ENCODE measurements around the gene CCDC89.
"Not testable (repeated sequence)": the region's sequence is repeated elsewhere in the genome, so short reads cannot be mapped to it uniquely, and the experiment has no call there.

The CCDC89 gene

DNA sequence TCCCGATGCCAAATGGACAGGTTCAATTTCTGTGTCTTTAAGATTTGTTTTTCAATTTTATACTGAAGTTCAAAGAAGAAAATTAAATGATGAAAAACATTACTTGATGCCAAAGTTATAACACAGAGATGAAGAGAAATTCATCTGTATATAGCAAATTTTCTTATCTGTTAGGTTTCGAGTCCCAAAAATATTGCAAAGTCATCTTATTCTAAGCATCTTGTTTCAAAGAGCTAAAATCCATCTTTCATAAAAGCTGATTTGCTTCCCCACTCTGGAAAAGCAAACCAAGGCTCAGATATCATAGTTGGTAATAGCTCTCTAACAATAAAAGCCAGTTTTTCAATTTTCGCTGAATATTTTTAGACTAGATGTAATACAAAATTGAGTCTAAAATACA, 19.0 kb upstream of the CCDC89 start:
- no peak overlapping the region for H3K27ac Mint-ChIP-seq
- peaks cover 4% of the 10 kb centered on the region for H3K4me1 Mint-ChIP-seq
- H3K36me3 Mint-ChIP-seq, result peaks cover 4% of the 10 kb centered on the region
- peaks cover 16% of the 10 kb centered on the region for H3K27me3 Mint-ChIP-seq
- no peak overlapping the region for H3K4me3 Mint-ChIP-seq
- no peaks in the 10 kb centered on the region for H3K9me3 Mint-ChIP-seq
- no peak for ATAC-seq

DNA sequence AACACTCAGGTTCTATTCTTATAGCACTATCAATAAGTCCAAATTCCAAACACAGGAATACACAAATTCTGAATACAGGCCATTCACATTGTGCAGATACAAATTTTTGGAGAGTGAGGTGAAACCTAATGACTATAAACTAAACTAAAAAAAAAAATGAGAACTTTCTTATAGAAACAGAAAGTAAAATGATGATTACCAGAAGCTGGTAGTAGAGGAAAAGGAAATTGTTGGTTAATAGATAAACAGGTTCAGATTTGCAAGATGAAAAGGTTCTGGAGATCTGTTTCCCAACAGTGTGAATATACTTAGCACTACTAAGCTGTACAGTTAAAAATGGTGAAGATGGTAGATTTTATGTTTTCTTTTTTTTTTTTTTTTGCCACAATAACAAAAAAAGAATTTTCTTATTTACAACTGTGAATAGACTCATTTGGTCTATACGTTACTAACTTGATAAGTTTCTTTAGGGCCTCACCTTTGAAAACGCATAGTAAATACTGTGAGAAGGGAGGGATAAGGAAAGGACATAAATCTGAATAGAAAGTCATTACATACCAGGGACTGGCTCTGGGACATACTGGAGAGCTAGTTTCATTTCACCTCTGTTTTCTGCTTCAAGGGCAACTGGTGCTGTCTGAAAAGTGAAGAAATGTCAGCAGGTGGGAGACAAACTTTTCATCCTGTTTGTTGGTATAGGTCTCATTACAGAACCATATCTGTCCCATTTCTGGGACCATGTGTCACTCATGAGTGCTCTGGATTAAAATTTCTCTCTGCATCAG, 14.2 kb upstream of the CCDC89 start:
- peak overlapping the region; percentile 55 for H3K27ac Mint-ChIP-seq
- peaks cover 16% of the 10 kb centered on the region for H3K27me3 Mint-ChIP-seq
- no peak for ATAC-seq
- H3K4me3 Mint-ChIP-seq, result no peak overlapping the region
- no peaks in the 10 kb centered on the region for H3K9me3 Mint-ChIP-seq
- peaks cover 19% of the 10 kb centered on the region for H3K4me1 Mint-ChIP-seq
- H3K36me3 Mint-ChIP-seq, result peaks cover 4% of the 10 kb centered on the region

DNA sequence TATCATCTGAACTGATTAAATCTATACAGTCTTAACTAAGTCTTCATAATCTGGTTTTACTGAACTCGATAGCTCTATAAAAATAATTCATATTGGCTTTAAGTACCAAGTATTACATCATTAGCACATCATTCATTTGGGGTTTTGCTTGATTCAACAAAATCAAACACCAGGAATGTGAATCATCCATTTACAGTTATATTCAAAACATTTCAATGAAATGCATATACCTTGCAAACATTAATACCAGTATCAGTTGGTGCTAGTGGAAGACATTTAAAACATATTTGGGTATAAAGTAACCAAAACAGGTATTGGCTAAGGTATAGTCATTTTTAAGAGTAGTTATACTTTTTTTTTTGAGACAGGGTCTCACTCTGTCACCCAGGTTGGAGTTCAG, 12.2 kb upstream of the CCDC89 start:
- H3K4me1 Mint-ChIP-seq, result peaks cover 19% of the 10 kb centered on the region
- no peak overlapping the region for H3K4me3 Mint-ChIP-seq
- ATAC-seq, result no peak
- peaks cover 4% of the 10 kb centered on the region for H3K36me3 Mint-ChIP-seq
- H3K9me3 Mint-ChIP-seq, result no peaks in the 10 kb centered on the region
- peaks cover 9% of the 10 kb centered on the region for H3K27me3 Mint-ChIP-seq
- no peak overlapping the region for H3K27ac Mint-ChIP-seq

DNA sequence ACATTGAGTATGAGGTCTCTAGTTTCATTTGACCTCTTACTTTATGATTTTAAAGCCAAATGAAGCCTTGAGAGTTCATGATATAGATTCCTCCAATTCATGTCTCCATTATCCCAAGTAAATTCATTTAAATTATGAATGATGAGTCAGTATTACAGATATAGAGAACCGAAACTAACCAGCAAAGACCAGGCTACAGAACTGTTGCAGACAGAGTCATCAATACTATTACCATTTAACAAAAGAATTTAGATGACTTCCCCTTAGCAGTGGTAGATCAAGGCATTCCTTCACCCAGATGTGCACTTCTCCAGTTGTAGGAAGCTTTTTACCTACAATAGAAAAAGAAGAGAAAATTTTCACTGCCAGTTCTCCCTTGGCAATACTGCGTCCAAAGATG, 11.8 kb upstream of the CCDC89 start:
- H3K9me3 Mint-ChIP-seq, result no peaks in the 10 kb centered on the region

DNA sequence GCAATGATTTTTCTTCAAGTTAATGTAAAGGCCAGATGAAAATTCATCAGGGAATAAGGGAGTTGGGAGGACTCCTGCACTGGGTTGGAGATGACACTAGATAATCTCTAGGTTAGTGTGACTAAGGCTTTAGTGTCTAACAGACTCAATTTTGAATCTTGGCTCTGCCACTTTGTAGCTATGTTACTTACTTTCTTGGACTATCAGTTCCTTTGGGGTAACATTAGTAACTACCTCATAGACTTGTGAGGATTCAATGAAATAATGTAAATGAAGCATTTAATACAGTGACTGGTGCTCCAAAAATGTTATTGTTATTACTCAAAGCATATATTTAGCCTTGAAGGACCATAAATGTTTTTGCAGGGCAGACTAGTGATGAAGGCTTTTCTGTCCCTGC, 9.6 kb upstream of the CCDC89 start:
- no peaks in the 10 kb centered on the region for H3K9me3 Mint-ChIP-seq
- no peak overlapping the region for H3K27ac Mint-ChIP-seq
- ATAC-seq, result no peak
- H3K36me3 Mint-ChIP-seq, result no peaks in the 10 kb centered on the region
- peaks cover 14% of the 10 kb centered on the region for H3K27me3 Mint-ChIP-seq
- H3K4me1 Mint-ChIP-seq, result peaks cover 19% of the 10 kb centered on the region
- no peak overlapping the region for H3K4me3 Mint-ChIP-seq

More for the DNA sequence above, 11.8 kb upstream of the CCDC89 start:
- Mint-ChIP-seq H3K4me3 (no peak overlapping the region), H3K4me1 (peaks cover 19% of the 10 kb centered on the region), H3K27me3 (peaks cover 5% of the 10 kb centered on the region), H3K36me3 (peaks cover 2% of the 10 kb centered on the region), H3K27ac (no peak overlapping the region)
- no peak for ATAC-seq

DNA sequence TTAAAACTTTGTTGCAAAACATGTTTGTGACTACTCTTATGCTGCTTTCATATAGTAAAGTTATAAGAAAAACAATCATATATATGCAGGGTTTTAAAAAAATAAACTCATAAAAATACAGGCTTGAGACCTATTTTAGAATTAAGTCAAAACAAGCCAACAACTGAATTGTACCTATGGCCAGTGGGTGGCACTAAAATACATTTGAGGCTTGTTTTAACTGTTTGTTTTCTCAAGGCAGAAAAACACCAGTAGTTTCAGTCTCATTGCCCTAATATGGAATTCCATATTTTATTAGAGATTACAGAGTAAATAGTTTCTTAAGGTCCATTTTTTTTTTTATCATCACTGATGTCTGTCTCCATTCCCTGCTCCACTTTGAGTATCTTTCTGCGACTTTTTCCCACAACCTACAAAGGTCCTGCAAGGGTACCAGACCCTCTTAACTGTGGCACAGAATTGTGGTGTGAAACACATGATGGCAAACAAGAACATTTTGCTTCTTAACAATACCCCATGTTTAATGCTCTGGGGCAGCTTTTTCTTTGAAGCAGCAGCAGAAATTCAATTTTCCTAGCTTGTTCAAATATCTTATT, 8.5 kb upstream of the CCDC89 start:
- H3K36me3 Mint-ChIP-seq, result no peaks in the 10 kb centered on the region
- peaks cover 25% of the 10 kb centered on the region for H3K27me3 Mint-ChIP-seq
- no peak for ATAC-seq
- no peak overlapping the region for H3K27ac Mint-ChIP-seq
- no peak overlapping the region for H3K4me3 Mint-ChIP-seq
- H3K4me1 Mint-ChIP-seq, result peaks cover 11% of the 10 kb centered on the region
- H3K9me3 Mint-ChIP-seq, result no peaks in the 10 kb centered on the region

DNA sequence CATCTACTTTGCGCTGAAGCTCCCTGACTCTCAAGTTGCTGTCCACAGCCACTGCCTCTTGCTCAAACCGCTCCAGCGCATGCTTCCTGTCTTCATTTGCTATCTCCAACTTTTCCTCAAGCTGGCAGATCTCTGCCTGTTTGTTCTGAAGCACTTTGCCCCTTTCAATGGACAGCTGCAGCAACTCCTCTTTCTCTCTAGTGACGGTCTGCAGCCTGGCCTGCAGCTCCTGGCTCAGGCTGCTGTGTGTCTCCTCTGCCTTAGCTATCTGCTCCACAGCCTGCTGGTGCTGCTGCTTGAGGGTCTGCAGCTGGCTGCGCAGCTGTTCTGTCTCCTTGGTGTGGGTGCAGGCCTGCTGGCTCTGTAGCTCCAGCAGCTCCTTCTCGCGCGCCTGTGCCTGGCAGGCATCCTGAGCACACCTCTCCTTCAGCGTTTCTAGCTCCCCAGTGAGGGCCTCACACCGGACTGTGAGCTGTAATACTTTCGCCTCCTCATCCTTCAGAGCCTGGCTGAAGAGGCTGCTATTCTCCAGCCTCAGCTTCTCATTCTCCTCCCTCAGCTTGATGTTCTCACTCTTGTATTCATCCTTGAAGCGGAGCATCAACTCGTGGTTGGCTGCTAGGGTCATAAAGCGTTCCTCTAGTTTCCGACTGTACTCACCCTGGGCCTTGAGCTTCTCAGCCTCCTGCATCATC, 723 bp downstream of the CCDC89 start:
- Mint-ChIP-seq H3K4me1 (peaks cover 17% of the 10 kb centered on the region), H3K9me3 (no peaks in the 10 kb centered on the region), H3K27ac (no peak overlapping the region), H3K36me3 (no peaks in the 10 kb centered on the region), H3K4me3 (no peak overlapping the region), H3K27me3 (peaks cover 19% of the 10 kb centered on the region)
- ATAC-seq, result no peak

DNA sequence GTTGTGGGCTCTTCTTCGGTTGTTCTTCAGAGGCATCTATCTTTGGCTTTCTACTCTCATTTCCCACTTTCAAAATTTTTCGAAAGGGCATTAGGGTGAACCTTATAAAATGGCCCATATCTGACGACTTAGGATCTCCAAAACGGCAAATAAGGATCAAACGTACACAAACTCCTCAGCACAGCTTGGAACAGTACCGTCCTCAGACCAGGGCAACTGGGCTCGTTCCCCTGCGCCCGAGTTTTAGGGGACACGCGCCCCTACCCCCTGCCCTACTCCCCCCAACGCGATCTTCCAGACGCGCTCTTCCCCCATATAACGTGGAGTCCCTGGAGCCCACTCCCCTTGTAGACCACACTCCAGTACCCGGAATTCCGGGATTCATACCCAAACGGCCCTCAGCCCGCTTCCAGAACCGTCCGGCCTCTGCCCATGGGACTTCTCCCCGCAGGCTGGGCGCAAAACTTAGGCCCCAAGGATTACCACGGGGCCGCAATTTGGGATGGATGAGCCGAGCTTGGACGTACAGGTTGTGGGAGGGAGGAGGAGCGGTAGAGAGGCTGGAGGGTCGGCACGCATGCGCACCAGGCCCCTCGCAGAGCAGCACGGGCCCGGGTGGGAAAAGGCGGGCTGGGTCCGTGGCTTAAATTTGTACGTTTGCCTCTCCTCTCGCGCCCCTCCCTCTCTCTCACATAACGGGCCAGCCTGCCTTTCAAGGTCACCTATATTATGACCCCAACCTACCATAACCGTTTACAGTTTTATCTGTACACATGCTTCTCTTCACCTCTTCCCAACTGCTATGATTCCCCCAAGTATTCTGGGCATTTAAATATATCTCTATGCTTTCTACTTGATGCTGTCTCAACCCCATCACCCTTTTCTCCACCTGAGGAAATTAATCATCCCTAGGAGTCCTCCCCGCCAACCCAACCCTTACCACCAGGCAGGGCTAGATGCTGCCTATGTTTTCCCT, 3.4 kb downstream of the CCDC89 start:
- H3K36me3 Mint-ChIP-seq, result no peaks in the 10 kb centered on the region
- H3K4me1 Mint-ChIP-seq, result peaks cover 17% of the 10 kb centered on the region
- peak; percentile 90 for ATAC-seq
- H3K27me3 Mint-ChIP-seq, result peaks cover 9% of the 10 kb centered on the region
- peak overlapping the region; percentile 90 for H3K27ac Mint-ChIP-seq
- no peaks in the 10 kb centered on the region for H3K9me3 Mint-ChIP-seq
- H3K4me3 Mint-ChIP-seq, result peak overlapping the region; percentile 76

DNA sequence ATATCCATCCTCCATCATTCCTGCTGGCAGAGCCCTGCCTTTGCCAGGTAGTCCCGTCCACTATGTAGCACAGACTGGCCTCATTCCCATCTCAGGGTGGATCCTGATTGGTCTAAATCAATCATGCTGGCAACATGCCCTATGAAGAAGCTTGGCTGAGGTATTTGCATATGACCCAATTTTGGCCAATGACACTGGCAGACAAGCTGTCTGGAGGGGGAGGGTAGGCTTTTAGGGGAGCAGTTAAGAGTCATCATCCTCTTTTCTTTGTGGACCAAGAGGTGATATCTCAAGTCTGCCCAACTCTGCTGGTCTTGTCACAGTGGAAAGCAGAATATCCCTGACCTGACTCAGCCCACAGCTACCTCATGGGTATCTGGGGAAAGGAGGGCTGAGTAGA, 5.1 kb downstream of the CCDC89 start:
- Mint-ChIP-seq H3K27me3 (peaks cover 7% of the 10 kb centered on the region), H3K27ac (no peak overlapping the region), H3K4me3 (no peak overlapping the region), H3K9me3 (no peaks in the 10 kb centered on the region), H3K4me1 (peaks cover 17% of the 10 kb centered on the region), H3K36me3 (no peaks in the 10 kb centered on the region)
- ATAC-seq, result no peak

DNA sequence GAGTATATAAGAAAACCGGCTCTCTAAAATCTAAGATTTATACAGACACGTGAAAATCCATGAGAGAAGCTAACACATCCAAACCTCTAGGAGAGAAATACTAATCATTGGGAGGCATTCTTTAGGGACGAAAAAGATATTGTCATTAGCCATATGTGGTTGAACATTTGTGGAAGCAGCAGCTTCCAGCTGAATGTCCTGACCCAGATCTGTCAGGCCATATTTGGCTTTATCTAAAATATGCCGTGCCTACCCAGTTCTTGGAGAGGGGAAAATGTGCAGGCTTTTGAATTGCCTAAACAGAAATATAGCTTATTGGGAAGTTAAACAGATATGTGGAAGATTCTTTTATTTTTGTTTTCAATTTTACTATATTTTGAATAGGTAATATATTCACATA, 6.4 kb downstream of the CCDC89 start:
- peaks cover 3% of the 10 kb centered on the region for H3K9me3 Mint-ChIP-seq
- H3K27ac Mint-ChIP-seq, result no peak overlapping the region
- ATAC-seq, result no peak
- H3K4me1 Mint-ChIP-seq, result peaks cover 17% of the 10 kb centered on the region
- H3K36me3 Mint-ChIP-seq, result no peaks in the 10 kb centered on the region
- H3K4me3 Mint-ChIP-seq, result no peak overlapping the region
- H3K27me3 Mint-ChIP-seq, result no peaks in the 10 kb centered on the region

DNA sequence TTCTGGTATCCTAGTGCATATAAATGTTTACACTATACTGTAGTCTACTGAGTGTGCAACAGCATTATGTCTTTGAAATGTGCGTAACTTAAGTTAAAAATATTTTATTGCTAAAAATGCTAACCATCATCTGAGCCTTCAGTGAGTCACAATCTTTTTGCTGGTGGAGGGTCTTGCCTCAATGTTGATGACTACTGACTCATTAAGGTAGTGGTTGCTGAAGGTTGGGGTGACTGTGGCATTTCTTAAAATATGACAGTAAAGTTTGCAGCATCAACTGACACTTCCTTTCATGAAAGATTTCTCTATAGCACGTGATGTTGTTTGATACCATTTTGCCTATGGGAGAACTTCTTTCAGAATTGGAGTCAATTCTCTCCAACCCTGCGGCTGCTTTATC, 12.6 kb downstream of the CCDC89 start:
- no peaks in the 10 kb centered on the region for H3K4me1 Mint-ChIP-seq
- H3K4me3 Mint-ChIP-seq, result no peak overlapping the region
- no peaks in the 10 kb centered on the region for H3K36me3 Mint-ChIP-seq
- H3K27ac Mint-ChIP-seq, result no peak overlapping the region
- no peaks in the 10 kb centered on the region for H3K27me3 Mint-ChIP-seq
- H3K9me3 Mint-ChIP-seq, result peaks cover 3% of the 10 kb centered on the region
- no peak for ATAC-seq

DNA sequence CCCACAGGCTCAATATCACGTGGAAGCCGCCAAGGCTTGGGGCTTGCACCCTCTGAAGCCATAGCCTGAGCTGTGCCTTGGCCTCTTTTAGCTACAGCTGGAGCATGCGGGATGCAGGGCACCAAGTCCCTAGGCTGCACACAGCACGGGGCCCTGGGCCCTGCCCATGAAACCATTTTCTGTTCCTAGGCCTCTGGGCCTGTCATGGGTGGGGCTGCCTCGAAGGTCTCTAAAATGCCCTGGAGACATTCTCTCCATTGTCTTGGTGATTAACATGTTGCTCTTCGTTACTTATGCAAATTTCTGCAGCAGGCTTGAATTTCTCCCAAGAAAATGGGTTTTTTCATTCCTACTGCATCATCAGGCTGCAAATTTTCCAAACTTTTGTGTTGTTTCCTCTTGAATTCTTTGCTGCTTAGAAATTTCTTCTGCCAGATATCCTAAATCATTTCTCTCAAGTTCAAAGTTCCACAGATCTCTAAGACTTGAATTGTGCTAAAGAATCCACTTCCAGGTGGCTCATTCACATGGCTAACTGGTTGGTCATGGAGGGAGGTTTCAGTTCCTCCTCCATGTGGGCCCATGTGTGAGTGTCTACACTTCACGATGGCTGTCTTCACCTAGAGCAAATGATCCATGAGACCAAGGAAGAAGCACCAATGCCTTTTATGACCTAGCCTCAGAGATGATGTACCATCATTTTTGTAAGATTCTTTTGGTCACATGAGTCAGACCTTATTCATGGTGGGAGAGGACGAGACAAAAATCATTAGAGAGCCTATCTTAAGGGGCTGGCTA, 13.7 kb downstream of the CCDC89 start:
- no peak overlapping the region for H3K4me3 Mint-ChIP-seq
- no peak overlapping the region for H3K27ac Mint-ChIP-seq
- no peaks in the 10 kb centered on the region for H3K36me3 Mint-ChIP-seq
- no peaks in the 10 kb centered on the region for H3K4me1 Mint-ChIP-seq
- ATAC-seq, result peak; percentile 16
- H3K27me3 Mint-ChIP-seq, result no peaks in the 10 kb centered on the region
- peaks cover 3% of the 10 kb centered on the region for H3K9me3 Mint-ChIP-seq

DNA sequence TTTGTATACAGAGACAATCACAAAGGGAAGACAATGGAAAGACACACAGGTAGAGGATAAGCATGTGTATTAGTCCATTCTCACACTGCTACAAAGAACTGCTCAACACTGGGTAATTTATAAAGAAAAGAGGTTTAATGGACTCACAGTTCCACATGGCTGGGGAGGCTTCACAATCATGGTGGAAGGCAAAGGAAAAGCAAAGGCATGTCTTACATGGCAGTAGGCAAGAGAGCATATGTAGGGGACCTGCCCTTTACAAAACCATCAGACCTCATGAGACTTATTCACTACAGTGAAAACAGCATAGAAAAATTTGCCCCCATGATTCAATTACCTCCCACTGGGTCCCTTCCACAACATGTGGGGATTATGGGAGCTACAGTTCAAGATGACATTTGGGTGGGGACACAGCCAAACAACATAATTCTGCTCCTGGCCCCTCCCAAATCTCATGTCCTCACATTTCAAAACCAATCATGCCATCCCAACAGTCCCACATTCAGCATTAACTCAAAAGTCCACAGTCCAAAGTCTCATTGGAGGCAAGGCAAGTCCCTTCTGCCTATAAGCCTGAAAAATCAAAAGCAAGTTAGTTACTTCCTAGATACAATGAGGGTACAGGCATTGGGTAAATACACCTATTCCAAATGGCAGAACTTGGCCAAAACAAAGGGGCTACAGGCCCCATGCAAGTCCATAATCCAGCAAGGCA, 14.9 kb downstream of the CCDC89 start:
- not testable (repeated sequence) for H3K27me3 Mint-ChIP-seq, H3K9me3 Mint-ChIP-seq, H3K4me3 Mint-ChIP-seq, H3K27ac Mint-ChIP-seq, ATAC-seq, H3K36me3 Mint-ChIP-seq, H3K4me1 Mint-ChIP-seq

DNA sequence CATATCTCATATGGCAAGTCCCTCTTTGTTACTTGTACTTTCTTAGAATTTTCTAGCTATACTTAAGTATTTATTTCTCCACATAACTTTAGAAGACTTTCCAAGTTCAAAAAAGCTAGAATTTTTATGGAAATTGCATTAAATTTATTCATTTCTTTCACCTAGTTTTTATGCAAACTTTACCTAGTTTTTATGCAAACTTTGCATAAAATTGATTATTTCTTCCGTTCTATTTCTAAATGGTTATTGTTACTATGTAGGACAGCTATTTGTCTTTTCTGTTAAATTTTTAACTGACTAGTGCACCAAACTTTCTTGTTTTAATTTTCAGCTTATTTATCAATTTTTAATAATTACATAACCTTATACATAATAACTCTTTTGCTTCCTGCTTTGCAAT, 17.8 kb downstream of the CCDC89 start:
- peaks cover 14% of the 10 kb centered on the region for H3K4me1 Mint-ChIP-seq
- no peak for ATAC-seq
- no peaks in the 10 kb centered on the region for H3K27me3 Mint-ChIP-seq
- H3K9me3 Mint-ChIP-seq, result no peaks in the 10 kb centered on the region
- no peak overlapping the region for H3K27ac Mint-ChIP-seq
- H3K36me3 Mint-ChIP-seq, result peaks cover 12% of the 10 kb centered on the region
- no peak overlapping the region for H3K4me3 Mint-ChIP-seq
